Left ventricle myocardium inferior (tissue), 1 donor: ENCODE results near the gene IGFBP4. TPM values are rescaled to one million over a fixed set of nuclear protein-coding genes. Genes with fewer than 3 reads are reported as not detected.

Experiments
- DNase-seq: peaks from one replicate; pipeline ENCODE4 v3.0.0-alpha.2; 2020
- H3K27ac ChIP-seq: fragments of 200-600 bp; replicated peaks from 2 replicates; pipeline ENCODE4 v1.8.0; 2021
- H3K27me3 ChIP-seq: fragments of 200-600 bp; 2 replicates; pipeline ENCODE4 v1.8.0; 2021; ENCODE audit warnings: low read depth
- H3K36me3 ChIP-seq: fragments of 200-600 bp; 2 replicates; pipeline ENCODE4 v1.8.0; 2021
- H3K4me1 ChIP-seq: fragments of 200-600 bp; 2 replicates; pipeline ENCODE4 v1.8.0; 2021
- H3K4me3 ChIP-seq: fragments of 200-600 bp; 2 replicates; pipeline ENCODE4 v1.8.0; 2021; ENCODE audit warnings: mild to moderate bottlenecking, moderate library complexity
- H3K9me3 ChIP-seq: fragments of 200-600 bp; replicated peaks from 2 replicates; pipeline ENCODE4 v1.8.0; 2021
- CTCF ChIP-seq: fragments of 200-600 bp; IDR thresholded peaks from 2 replicates; pipeline ENCODE4 v1.8.0; 2021; ENCODE audit warnings: antibody characterized with exemption, mild to moderate bottlenecking, borderline replicate concordance
- intact Hi-C: fragments of 100-400 bp; cut with micrococcal nuclease; formaldehyde crosslinking; loops from one replicate; pipeline ENCODE4 v1.11.0; 2022
- total RNA-seq: library from RNA; stranded (reverse); fragmentation: NEBNext Ultra II Directional; extraction: Animal tissue kit (Norgen Biotek cat#: 25700); gene quantifications from one replicate; pipeline ENCODE4 v1.2.1, GENCODE V29; 2021
- donor health status: DM: no; HTN: yes; CAD: no; lungs with severe emphysema.

IGFBP4 gene
- total RNA-seq, 1 donor from 2014 or later, result 130 TPM

- no peak overlapping the region for H3K4me3 ChIP-seq
- intact Hi-C loops, result no loop called here
- no peak for TF ChIP-seq CTCF
- H3K27me3 ChIP-seq, result peaks cover 18% of the 10 kb centered on the region
- no peak overlapping the region for H3K27ac ChIP-seq
- H3K9me3 ChIP-seq, result no peaks in the 10 kb centered on the region
- H3K4me1 ChIP-seq, result peaks cover 11% of the 10 kb centered on the region
- no peak for DNase-seq
- no peaks in the 10 kb centered on the region for H3K36me3 ChIP-seq
Observed at GRCh38 chr17:40467281-40467867, 24.1 kb downstream of the IGFBP4 start.

DNA sequence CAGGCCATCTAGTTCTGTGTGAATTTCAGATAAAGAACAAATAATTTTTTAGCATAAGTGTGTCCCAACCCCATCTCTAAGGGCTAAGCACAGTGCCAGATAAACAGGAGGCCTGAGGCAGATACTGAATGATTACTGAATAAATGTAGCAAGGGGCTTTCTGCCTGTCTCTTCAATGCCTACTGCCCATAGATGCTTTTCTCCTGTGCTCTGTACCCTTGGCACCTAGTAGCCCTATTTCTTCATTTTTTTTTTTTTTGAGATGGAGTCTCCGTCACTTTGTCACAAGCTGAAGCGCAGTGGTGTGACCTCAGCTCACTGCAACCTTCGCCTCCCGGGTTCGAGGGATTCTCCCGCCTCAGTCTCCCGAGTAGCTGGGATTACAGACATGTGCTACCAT is 25.3 kb downstream of the IGFBP4 start:
- H3K9me3 ChIP-seq, result no peaks in the 10 kb centered on the region
- H3K27me3 ChIP-seq, result peaks cover 18% of the 10 kb centered on the region
- no peak for TF ChIP-seq CTCF
- H3K36me3 ChIP-seq, result no peaks in the 10 kb centered on the region
- no peaks in the 10 kb centered on the region for H3K4me1 ChIP-seq
- no peak overlapping the region for H3K4me3 ChIP-seq
- intact Hi-C loops, result no loop called here
- no peak overlapping the region for H3K27ac ChIP-seq
- DNase-seq, result no peak

DNA sequence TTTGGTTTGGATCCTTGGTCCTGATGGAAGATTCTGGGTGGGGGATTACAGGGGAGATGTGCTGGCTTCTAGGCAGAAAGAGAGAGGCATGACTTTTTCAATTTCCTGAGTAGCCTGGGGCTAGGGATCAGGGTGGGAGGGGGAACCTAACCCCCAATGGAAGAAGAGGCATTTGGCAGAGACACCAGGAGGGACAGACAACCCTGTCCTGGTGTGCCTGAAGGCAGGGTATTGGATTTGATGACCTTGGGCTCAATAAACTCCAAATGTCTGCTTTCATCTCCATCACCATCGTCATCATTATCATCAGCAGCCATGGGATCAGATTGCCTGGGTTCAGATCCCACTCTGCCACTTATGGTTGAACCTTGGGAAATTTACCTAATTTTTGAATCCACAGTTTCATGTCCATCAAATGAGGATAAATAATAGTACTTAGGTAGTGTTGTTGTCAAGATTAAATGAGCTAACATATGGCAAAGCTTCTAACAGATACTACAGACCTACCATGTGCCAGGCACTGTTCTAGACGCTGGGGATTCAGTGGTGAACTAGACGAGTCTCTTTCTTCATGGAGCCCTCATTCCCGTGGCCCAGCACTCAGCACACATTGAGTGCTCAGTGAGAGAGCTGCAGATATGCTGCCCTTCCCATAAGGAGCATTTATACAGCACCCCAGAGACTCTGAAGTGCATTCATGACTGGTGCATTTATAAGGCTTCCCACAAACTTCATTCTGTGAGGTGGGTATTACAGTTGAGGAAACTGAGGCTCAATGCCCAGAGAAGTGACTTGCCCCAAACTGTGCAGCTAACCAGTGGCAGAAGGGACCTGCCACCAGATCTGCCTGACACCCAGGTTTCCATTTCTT is 26.8 kb downstream of the IGFBP4 start:
- Histone ChIP-seq H3K27me3 (peaks cover 18% of the 10 kb centered on the region), H3K4me3 (no peak overlapping the region), H3K27ac (no peak overlapping the region), H3K4me1 (no peaks in the 10 kb centered on the region), H3K9me3 (no peaks in the 10 kb centered on the region), H3K36me3 (no peaks in the 10 kb centered on the region)
- DNase-seq, result no peak
- no peak for TF ChIP-seq CTCF
- intact Hi-C loops, result loop anchor here (10.0 kb wide), 1 partner anchor 75 kb away; no protein-coding TSS in a partner anchor

- Histone ChIP-seq H3K4me1 (peaks cover 9% of the 10 kb centered on the region), H3K9me3 (no peaks in the 10 kb centered on the region), H3K4me3 (no peak overlapping the region), H3K27me3 (peaks cover 21% of the 10 kb centered on the region), H3K27ac (no peak overlapping the region), H3K36me3 (no peaks in the 10 kb centered on the region)
- TF ChIP-seq CTCF, result no peak
- no peak for DNase-seq
- intact Hi-C loops, result loop anchor here (10.0 kb wide), 1 partner anchor 76 kb away; no protein-coding TSS in a partner anchor
Observed at GRCh38 chr17:40470932-40471828, 27.9 kb downstream of the IGFBP4 start.
